Measurements from ENCODE around the gene RIMBP2. TPM values are rescaled to one million over a fixed set of nuclear protein-coding genes. Genes with fewer than 3 reads are reported as not detected.

The RIMBP2 gene
- total RNA-seq, 2 experiments from 2014 or later, result not detected

DNA sequence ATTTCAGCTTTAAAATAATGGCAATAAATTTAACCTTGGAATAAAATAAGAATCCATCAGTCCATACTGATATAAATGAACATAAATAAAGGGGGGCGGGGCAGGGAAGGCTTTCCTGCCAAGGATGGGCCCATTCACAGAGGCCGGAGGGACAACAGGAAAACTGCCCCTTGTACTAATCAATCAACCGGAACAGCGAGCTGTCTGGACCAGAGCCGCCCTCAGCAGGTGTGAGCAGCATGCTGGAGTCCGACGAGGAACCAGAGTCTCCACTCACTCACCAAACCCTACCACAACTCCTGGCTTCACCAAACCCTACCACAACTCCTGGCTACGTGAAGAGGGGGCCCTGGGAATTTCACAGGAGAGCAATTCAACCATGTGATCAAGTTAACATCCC lies 51.3 kb downstream of the RIMBP2 start:
- peaks cover 4% of the 10 kb centered on the region for H3K27me3 Mint-ChIP-seq
- TF ChIP-seq, protein P1, sequence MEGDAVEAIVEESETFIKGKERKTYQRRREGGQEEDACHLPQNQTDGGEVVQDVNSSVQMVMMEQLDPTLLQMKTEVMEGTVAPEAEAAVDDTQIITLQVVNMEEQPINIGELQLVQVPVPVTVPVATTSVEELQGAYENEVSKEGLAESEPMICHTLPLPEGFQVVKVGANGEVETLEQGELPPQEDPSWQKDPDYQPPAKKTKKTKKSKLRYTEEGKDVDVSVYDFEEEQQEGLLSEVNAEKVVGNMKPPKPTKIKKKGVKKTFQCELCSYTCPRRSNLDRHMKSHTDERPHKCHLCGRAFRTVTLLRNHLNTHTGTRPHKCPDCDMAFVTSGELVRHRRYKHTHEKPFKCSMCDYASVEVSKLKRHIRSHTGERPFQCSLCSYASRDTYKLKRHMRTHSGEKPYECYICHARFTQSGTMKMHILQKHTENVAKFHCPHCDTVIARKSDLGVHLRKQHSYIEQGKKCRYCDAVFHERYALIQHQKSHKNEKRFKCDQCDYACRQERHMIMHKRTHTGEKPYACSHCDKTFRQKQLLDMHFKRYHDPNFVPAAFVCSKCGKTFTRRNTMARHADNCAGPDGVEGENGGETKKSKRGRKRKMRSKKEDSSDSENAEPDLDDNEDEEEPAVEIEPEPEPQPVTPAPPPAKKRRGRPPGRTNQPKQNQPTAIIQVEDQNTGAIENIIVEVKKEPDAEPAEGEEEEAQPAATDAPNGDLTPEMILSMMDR (IDR thresholded peaks at IDR 0.05), result no peak
- DNase-seq, result no peak
- H3K27ac Mint-ChIP-seq, result no peak overlapping the region
- POLR2A ChIA-PET, result no interaction called here
- Histone ChIP-seq H3K4me1 (ENCODE audit: insufficient read depth, low read length) (no peaks in the 10 kb centered on the region), H3K36me3 (ENCODE audit: insufficient read depth, low read length) (no peaks in the 10 kb centered on the region), H3K27ac (ENCODE audit: low read depth in 1 of 2, low read length in 2 of 2) (no peak overlapping the region), H3K27me3 (ENCODE audit: control insufficient read depth in 1 of 2, insufficient read depth in 2 of 2, low read length in 2 of 2) (no peaks in the 10 kb centered on the region), H3K9me3 (ENCODE audit: control insufficient read depth in 1 of 2, insufficient read depth in 1 of 2, low read length in 2 of 2) (peaks cover 0 to 30% of the 10 kb centered on the region in 2 experiments), H3K4me3 (ENCODE audit: low read length) (no peak overlapping the region)
- CTCF ChIA-PET, result no interaction called here
- no peaks in the 10 kb centered on the region for H3K4me1 Mint-ChIP-seq (ENCODE audit: low read depth)
- H3K9me3 Mint-ChIP-seq, result peaks cover 5% of the 10 kb centered on the region
- ATAC-seq (ENCODE audit: poor library complexity), result no peak
- intact Hi-C loops (cut with DNase I, micrococcal nuclease), result no loop called here
- no peaks in the 10 kb centered on the region for H3K36me3 Mint-ChIP-seq (ENCODE audit: low read depth)
- no peak overlapping the region for H3K4me3 Mint-ChIP-seq

DNA sequence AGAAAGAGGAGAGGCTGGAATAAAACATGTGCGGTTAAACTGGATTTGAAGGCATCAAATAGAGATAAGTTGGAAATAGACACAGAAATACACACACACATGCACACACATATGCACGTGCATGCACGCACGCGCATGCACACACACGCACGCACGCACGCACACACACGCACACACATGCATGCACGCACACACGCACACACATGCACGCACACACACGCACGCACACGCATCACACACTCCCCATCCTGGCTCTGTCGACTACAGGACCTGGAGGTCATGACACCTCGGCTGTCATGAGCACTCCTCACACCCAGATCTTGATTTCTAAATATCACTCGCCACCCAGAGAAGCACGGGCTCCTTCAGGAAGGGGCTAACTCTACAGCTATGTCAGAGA lies 51.8 kb downstream of the RIMBP2 start:
- Mint-ChIP-seq H3K4me1 (ENCODE audit: low read depth) (no peaks in the 10 kb centered on the region), H3K9me3 (peaks cover 5% of the 10 kb centered on the region), H3K27me3 (peaks cover 4% of the 10 kb centered on the region), H3K27ac (no peak overlapping the region), H3K36me3 (ENCODE audit: low read depth) (no peaks in the 10 kb centered on the region), H3K4me3 (no peak overlapping the region)
- Histone ChIP-seq H3K4me1 (ENCODE audit: insufficient read depth, low read length) (no peaks in the 10 kb centered on the region), H3K9me3 (ENCODE audit: control insufficient read depth in 1 of 2, insufficient read depth in 1 of 2, low read length in 2 of 2) (peaks cover 0 to 29% of the 10 kb centered on the region in 2 experiments), H3K36me3 (ENCODE audit: insufficient read depth, low read length) (no peaks in the 10 kb centered on the region), H3K27ac (ENCODE audit: low read depth in 1 of 2, low read length in 2 of 2) (no peak overlapping the region), H3K4me3 (ENCODE audit: low read length) (no peak overlapping the region), H3K27me3 (ENCODE audit: control insufficient read depth in 1 of 2, insufficient read depth in 2 of 2, low read length in 2 of 2) (no peaks in the 10 kb centered on the region)
- TF ChIP-seq, protein P1 (IDR thresholded peaks at IDR 0.05), result no peak
- CTCF ChIA-PET, result no interaction called here
- ATAC-seq (ENCODE audit: poor library complexity) (no peak), DNase-seq (no peak)
- POLR2A ChIA-PET, result no interaction called here
- intact Hi-C loops (cut with DNase I, micrococcal nuclease), result no loop called here

DNA sequence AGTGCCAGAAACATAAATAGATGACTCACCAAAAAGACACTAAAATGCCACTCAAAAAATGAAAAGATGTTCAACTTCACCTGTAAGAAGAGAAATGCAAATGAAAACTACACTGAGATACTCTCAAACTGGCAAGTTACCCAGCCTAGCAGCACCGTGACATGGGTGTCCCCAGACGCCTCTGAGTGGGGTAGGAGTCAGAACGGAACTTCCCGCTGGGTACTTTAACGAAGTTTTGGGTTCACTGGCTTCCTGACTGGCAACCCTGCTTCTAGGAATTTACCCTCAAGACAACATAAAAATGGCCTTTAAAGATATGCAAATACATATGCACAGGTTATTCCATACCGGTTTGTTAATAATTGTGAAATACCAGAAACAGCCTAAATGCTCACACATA lies 52.6 kb downstream of the RIMBP2 start:
- intact Hi-C loops (cut with DNase I, micrococcal nuclease), result no loop called here
- no peaks in the 10 kb centered on the region for H3K4me1 ChIP-seq (ENCODE audit: insufficient read depth, low read length)
- H3K9me3 Mint-ChIP-seq, result peaks cover 5% of the 10 kb centered on the region
- H3K4me3 Mint-ChIP-seq, result no peak overlapping the region
- no peaks in the 10 kb centered on the region for H3K4me1 Mint-ChIP-seq (ENCODE audit: low read depth)
- no peak overlapping the region for H3K27ac Mint-ChIP-seq
- H3K27me3 ChIP-seq (ENCODE audit: control insufficient read depth in 1 of 2, insufficient read depth in 2 of 2, low read length in 2 of 2), result no peaks in the 10 kb centered on the region
- DNase-seq (no peak), ATAC-seq (ENCODE audit: poor library complexity) (no peak)
- H3K4me3 ChIP-seq (ENCODE audit: low read length), result no peak overlapping the region
- TF ChIP-seq, protein P1 (IDR thresholded peaks at IDR 0.05), result no peak
- H3K27me3 Mint-ChIP-seq, result peaks cover 4% of the 10 kb centered on the region
- no peak overlapping the region for H3K27ac ChIP-seq (ENCODE audit: low read depth in 1 of 2, low read length in 2 of 2)
- POLR2A ChIA-PET, result no interaction called here
- H3K36me3 ChIP-seq (ENCODE audit: insufficient read depth, low read length), result no peaks in the 10 kb centered on the region
- H3K36me3 Mint-ChIP-seq (ENCODE audit: low read depth), result no peaks in the 10 kb centered on the region
- CTCF ChIA-PET, result no interaction called here
- peaks cover 0 to 22% of the 10 kb centered on the region in 2 experiments for H3K9me3 ChIP-seq (ENCODE audit: control insufficient read depth in 1 of 2, insufficient read depth in 1 of 2, low read length in 2 of 2)
